H1 (cell line): ENCODE data around the gene MRPL40. TPM values are rescaled to one million over a fixed set of nuclear protein-coding genes. Genes with fewer than 3 reads are reported as not detected.

ENCODE experiments used
- CTCF ChIA-PET: fragments of 300-600 bp; sonication (Branson Sonifier 250); formaldehyde crosslinking; loops from one replicate; lab custom pipeline; 2021; ENCODE audit not compliant: partially characterized antibody; lab: Charles Lee
- POLR2A ChIA-PET: fragments of 300-600 bp; sonication (Branson Sonifier 250); formaldehyde crosslinking; loops from one replicate; lab custom pipeline; 2021; ENCODE audit warnings: inconsistent platforms; ENCODE audit not compliant: partially characterized antibody; lab: Charles Lee
- DNase-seq, 2 experiments: peaks; one replicate each; pipeline versions ENCODE4 v3.0.0 to v3.0.0-alpha.2; 2010 to 2022; ENCODE audit warnings: low spot score in 2 of 2, low read depth in 1 of 2, mixed read lengths in 1 of 2
- FAIRE-seq: peaks from 2 replicates; lab custom pipeline; 2011; peaks lifted over from hg19 to GRCh38; lab: Jason Lieb, UNC
- H2AFZ ChIP-seq: 2 replicates; pipeline ENCODE4 v1.8.1; 2012; ENCODE audit warnings: low read length, inconsistent platforms
- H2AK5ac ChIP-seq: 2 replicates; pipeline ENCODE4 v1.6.1; 2013; ENCODE audit warnings: low read depth, low read length
- H2BK120ac ChIP-seq: replicated peaks from 2 replicates; pipeline ENCODE3; 2013; ENCODE audit warnings: low read depth, low read length, inconsistent platforms
- H2BK12ac ChIP-seq: 2 replicates; pipeline ENCODE4 v1.6.1; 2013; ENCODE audit warnings: low read depth, low read length
- H2BK15ac ChIP-seq: 2 replicates; pipeline ENCODE4 v1.6.1; 2013; ENCODE audit warnings: low read length
- H2BK20ac ChIP-seq: 2 replicates; pipeline ENCODE4 v1.6.1; 2013; ENCODE audit warnings: low read length
- H2BK5ac ChIP-seq: 2 replicates; pipeline ENCODE4 v1.6.1; 2013; ENCODE audit warnings: low read depth, low read length
- H3K14ac ChIP-seq: 2 replicates; pipeline ENCODE4 v1.6.1; 2013; ENCODE audit warnings: inconsistent platforms; ENCODE audit not compliant: insufficient read length
- H3K18ac ChIP-seq: 2 replicates; pipeline ENCODE4 v1.6.1; 2013; ENCODE audit warnings: low read length; ENCODE audit errors: extremely low read depth
- H3K23ac ChIP-seq: 2 replicates; pipeline ENCODE4 v1.6.1; 2013; ENCODE audit warnings: inconsistent platforms; ENCODE audit not compliant: insufficient read length
- H3K23me2 ChIP-seq: 2 replicates; pipeline ENCODE4 v1.6.1; 2013; ENCODE audit warnings: low read depth, low read length
- H3K27ac ChIP-seq: 2 replicates; pipeline ENCODE4 v1.6.1; 2011; ENCODE audit warnings: low read depth, low read length, inconsistent platforms
- H3K27me3 ChIP-seq, 4 experiments: replicated peaks in 1 of 4; 1 replicate in 1 of 4; 2 replicates in 3 of 4; pipeline versions ENCODE4 v1.6.1 to v1.8.1; 2011 to 2013; ENCODE audit warnings: low read length in 3 of 4, mild to moderate bottlenecking in 3 of 4, inconsistent platforms in 2 of 4, mixed read lengths in 2 of 4, moderate library complexity in 1 of 4; ENCODE audit not compliant: control insufficient read depth in 3 of 4, insufficient read depth in 3 of 4; ENCODE audit errors: extremely low read depth in 1 of 4
- H3K36me3 ChIP-seq, 4 experiments: 2 replicates each; pipeline versions ENCODE4 v1.6.1 to v1.8.1; 2011 to 2013; ENCODE audit warnings: mild to moderate bottlenecking in 4 of 4, low read length in 3 of 4, moderate library complexity in 2 of 4, control low read depth in 1 of 4, inconsistent platforms in 1 of 4; ENCODE audit not compliant: insufficient read depth in 4 of 4, control insufficient read depth in 2 of 4
- H3K4ac ChIP-seq: replicated peaks from 2 replicates; pipeline ENCODE3; 2013; ENCODE audit warnings: low read length, low read depth, mixed read lengths, inconsistent platforms; ENCODE audit not compliant: insufficient read length
- H3K4me1 ChIP-seq, 4 experiments: replicated peaks in 1 of 4; 1 replicate in 1 of 4; 2 replicates in 3 of 4; pipeline versions ENCODE4 v1.6.1 to v1.8.1; 2011 to 2013; ENCODE audit warnings: low read length in 3 of 4, inconsistent platforms in 2 of 4, mixed read lengths in 1 of 4; ENCODE audit not compliant: insufficient read depth in 4 of 4, control insufficient read depth in 3 of 4
- H3K4me2 ChIP-seq, 2 experiments: 2 replicates each; pipeline versions ENCODE4 v1.6.1 to v1.8.1; 2011 to 2013; ENCODE audit warnings: low read depth in 2 of 2, low read length in 2 of 2, control low read depth in 1 of 2, inconsistent platforms in 1 of 2, mild to moderate bottlenecking in 1 of 2; ENCODE audit not compliant: insufficient read depth in 1 of 2
- H3K4me3 ChIP-seq, 4 experiments: fragments of 200-600, 300-600 bp in 1 of 4; sonication (generic), shearing (Covaris generic), sonication (Bioruptor Twin) in 1 of 4; 2 replicates each; pipeline versions ENCODE4 v1.5.1 to v1.8.1; 2011 to 2016; ENCODE audit warnings: low read length in 4 of 4, low read depth in 3 of 4, control low read depth in 2 of 4, inconsistent platforms in 2 of 4, mild to moderate bottlenecking in 2 of 4, mixed read lengths in 1 of 4, moderate library complexity in 1 of 4; ENCODE audit not compliant: insufficient read depth in 2 of 4; ENCODE audit errors: extremely low read depth in 1 of 4
- H3K56ac ChIP-seq: replicated peaks from 2 replicates; pipeline ENCODE3; 2013; ENCODE audit warnings: low read depth, mild to moderate bottlenecking, mixed read lengths, low read length, inconsistent platforms; ENCODE audit not compliant: insufficient read length
- H3K79me1 ChIP-seq: 2 replicates; pipeline ENCODE4 v1.6.1; 2013; ENCODE audit warnings: low read depth, low read length, control low read depth
- H3K79me2 ChIP-seq, 2 experiments: 2 replicates each; pipeline versions ENCODE4 v1.6.1 to v1.8.1; 2012 to 2013; ENCODE audit warnings: low read length in 2 of 2, mild to moderate bottlenecking in 2 of 2, inconsistent platforms in 1 of 2; ENCODE audit not compliant: insufficient read depth in 2 of 2, control insufficient read depth in 1 of 2
- H3K9ac ChIP-seq, 4 experiments: replicated peaks in 1 of 4; 1 replicate in 1 of 4; 2 replicates in 3 of 4; pipeline versions ENCODE4 v1.6.1 to v1.8.1; 2011 to 2013; ENCODE audit warnings: low read depth in 3 of 4, low read length in 3 of 4, control low read depth in 2 of 4, mild to moderate bottlenecking in 2 of 4, moderate library complexity in 2 of 4, inconsistent platforms in 1 of 4; ENCODE audit errors: extremely low read depth in 1 of 4
- H3K9me3 ChIP-seq, 2 experiments: 2 replicates each; pipeline versions ENCODE4 v1.6.1 to v1.8.1; 2012 to 2013; ENCODE audit warnings: mild to moderate bottlenecking in 2 of 2, moderate library complexity in 2 of 2, control low read depth in 1 of 2, inconsistent platforms in 1 of 2, low read depth in 1 of 2, low read length in 1 of 2, mixed read lengths in 1 of 2; ENCODE audit not compliant: insufficient read depth in 2 of 2
- H4K20me1 ChIP-seq, 2 experiments: replicated peaks in 1 of 2; 2 replicates each; pipeline versions ENCODE3 to v1.8.1; 2011 to 2013; ENCODE audit warnings: inconsistent platforms in 2 of 2, low read length in 2 of 2, mild to moderate bottlenecking in 1 of 2; ENCODE audit not compliant: insufficient read depth in 2 of 2, control insufficient read depth in 1 of 2
- H4K5ac ChIP-seq: 2 replicates; pipeline ENCODE4 v1.6.1; 2013; ENCODE audit warnings: low read length, low read depth, mixed read lengths, inconsistent platforms; ENCODE audit not compliant: insufficient read length
- H4K8ac ChIP-seq: 2 replicates; pipeline ENCODE4 v1.8.0; 2013; ENCODE audit warnings: mild to moderate bottlenecking, moderate library complexity, low read length, inconsistent platforms; ENCODE audit not compliant: insufficient read depth; ENCODE audit errors: extremely low read depth
- H4K91ac ChIP-seq: replicated peaks from 2 replicates; pipeline ENCODE3; 2013; ENCODE audit warnings: low read length, mixed read lengths, inconsistent platforms; ENCODE audit not compliant: insufficient read length
- BACH1 ChIP-seq: IDR thresholded peaks from 2 replicates; pipeline ENCODE4 v1.6.1; 2012; ENCODE audit warnings: low read length, improper control_type of control experiment
- BCL11A ChIP-seq, 2 experiments: IDR thresholded peaks; one replicate each; pipeline ENCODE4 v1.6.1; 2011; ENCODE audit warnings: low read depth in 2 of 2, low read length in 2 of 2, mild to moderate bottlenecking in 2 of 2
- CTCF ChIP-seq, 3 experiments: IDR thresholded peaks; 1 replicate in 2 of 3; 2 replicates in 1 of 3; pipeline versions ENCODE4 v1.5.1 to v1.6.1; 2011; ENCODE audit warnings: low read length in 3 of 3, mild to moderate bottlenecking in 3 of 3, inconsistent platforms in 2 of 3, low read depth in 1 of 3, moderate library complexity in 1 of 3; ENCODE audit not compliant: insufficient read depth in 1 of 3; ENCODE audit errors: control extremely low read depth in 1 of 3
- E2F6 ChIP-seq: IDR thresholded peaks from 2 replicates; pipeline ENCODE4 v1.6.1; 2012; ENCODE audit warnings: inconsistent platforms
- EP300 ChIP-seq, 2 experiments: IDR thresholded peaks; 1 replicate in 1 of 2; 2 replicates in 1 of 2; pipeline ENCODE4 v1.6.1; 2011 to 2012; ENCODE audit warnings: low read depth in 2 of 2, low read length in 2 of 2, mild to moderate bottlenecking in 2 of 2, borderline replicate concordance in 1 of 2, inconsistent platforms in 1 of 2, moderate library complexity in 1 of 2
- NANOG ChIP-seq: IDR thresholded peaks from 2 replicates; pipeline ENCODE4 v1.6.1; 2011; ENCODE audit warnings: low read length, low read depth, mild to moderate bottlenecking, inconsistent platforms; ENCODE audit not compliant: insufficient read depth, poor library complexity, severe bottlenecking
- SAP30 ChIP-seq: fragments of 300-600 bp; sonication (generic); IDR thresholded peaks from 2 replicates; pipeline ENCODE4 v1.7.1; 2012; ENCODE audit warnings: low read length, moderate library complexity, mild to moderate bottlenecking, inconsistent platforms; ENCODE audit not compliant: insufficient read depth, insufficient replicate concordance
- WGBS, 2 experiments: shearing (Covaris generic) in 1 of 2; methylation state at CpG; one replicate each; pipeline versions ENCODE4 v1.1.6 to v1.1.7; 2013 to 2015; ENCODE audit warnings: low lambda C conversion rate in 2 of 2, mixed read lengths in 2 of 2, inconsistent platforms in 1 of 2, low coverage in 1 of 2, missing lambda C conversion rate in 1 of 2; ENCODE audit not compliant: insufficient replicate concordance in 2 of 2, insufficient coverage in 1 of 2, insufficient read length in 1 of 2; ENCODE audit errors: extremely low coverage in 1 of 2, missing lambda C conversion rate in 1 of 2; 5-methylcytosine and 5-hydroxymethylcytosine counted together
- polyA plus RNA-seq, 7 experiments: library from polyadenylated mRNA; depleted of rRNA in 3 of 7; stranded (reverse) in 5 of 7; unstranded in 2 of 7; fragments of >200 nt in 5 of 7; fragments of 200-250 nt in 2 of 7; gene quantifications; 1 replicate in 5 of 7; 2 replicates in 1 of 7; 4 replicates in 1 of 7; pipeline versions ENCODE4 v1.2.1 to v1.2.3, GENCODE V29; 2011 to 2013; ENCODE audit warnings: missing spikeins in 2 of 7, mixed read lengths in 2 of 7
- total RNA-seq: library from RNA; stranded (reverse); fragmentation: NEBNext Ultra II Directional; extraction: Animal tissue kit (Norgen Biotek cat#: 25700); gene quantifications from 2 replicates; pipeline ENCODE4 v1.2.1, GENCODE V29; 2021

MRPL40 gene
- total and polyA plus RNA-seq, 2 of the 8 experiments (the other 6 are each of a cell fraction or from before 2014, with no cell fraction given): 12.4 to 14.5 TPM

GRCh38 chr22:19446603-19447329, 14.4 kb downstream of the MRPL40 start:
- FAIRE-seq (no peak), DNase-seq (no peak)
- Histone ChIP-seq H2AFZ (no peak overlapping the region), H2BK20ac (no peak overlapping the region), H3K9me3 (no peaks in the 10 kb centered on the region), H3K23me2 (peaks cover 7% of the 10 kb centered on the region; the same call in 1 of the 2 replicates), H3K4me1 (peaks cover 0 to 8% (median 3%) of the 10 kb centered on the region in 4 experiments; a peak in 2 of 7 replicates), H2AK5ac (no peak overlapping the region), H3K4ac (no peak overlapping the region), H3K23ac (no peak overlapping the region), H2BK5ac (peak overlapping the region; percentile 90; the same call in 1 of the 2 replicates), H2BK15ac (no peak overlapping the region), H3K36me3 (peaks cover 4 to 15% (median 8%) of the 10 kb centered on the region in 4 experiments; a peak in 5 of 8 replicates), H3K56ac (no peak overlapping the region), H3K9ac (peak overlapping the region; percentile 70 to 99 (median 91)), H3K79me1 (peaks cover 10% of the 10 kb centered on the region), H4K91ac (no peak overlapping the region), H4K20me1 (peaks cover 23 to 40% of the 10 kb centered on the region in 2 experiments), H4K5ac (no peak overlapping the region), H2BK120ac (no peak overlapping the region), H3K27me3 (no peaks in the 10 kb centered on the region; a peak in 2 of 7 replicates), H3K4me2 (peak overlapping the region; percentile 63 to 82), H3K4me3 (peak overlapping the region; percentile 75 to 96 (median 86)), H3K27ac (peak overlapping the region; percentile 90), H3K14ac (no peak overlapping the region), H3K18ac (peak overlapping the region; percentile 52; the same call in 1 of the 2 replicates), H4K8ac (0 out of 2 replicates have a peak overlapping the region, but pooled peaks have one; percentile 94), H3K79me2 (peaks cover 3 to 37% of the 10 kb centered on the region in 2 experiments; a peak in 3 of 4 replicates), H2BK12ac (no peak overlapping the region)
- CTCF ChIA-PET: interaction anchor here (0.5 to 1.8 kb wide), 3 partner anchors 28 to 183 kb away, joined by 3 to 4 read pairs (median 3); no protein-coding TSS in a partner anchor
- POLR2A ChIA-PET: interaction anchor here (0.9 to 6.7 kb wide), 16 partner anchors 9 to 324 kb away, joined by 3 to 127 read pairs (median 4); partner anchors contain the start of genes CDC45, CLTCL1, DGCR2 and HIRA
- 36% methylated on average over 17 of the region's 22 CpGs; no CpG with 5 or more reads in 1 of the 2 experiments for WGBS, 2 experiments
- no peak for TF ChIP-seq SAP30
- peak; percentile 40 for TF ChIP-seq NANOG
- TF ChIP-seq E2F6: no peak
- no peak for TF ChIP-seq EP300 (IDR thresholded peaks at IDR 0.05; ENCODE audit: borderline replicate concordance in 1 of 2, low read depth in 2 of 2, low read length in 2 of 2)
- no peak for TF ChIP-seq CTCF (IDR thresholded peaks at IDR 0.05; ENCODE audit: control extremely low read depth in 1 of 3, insufficient read depth in 1 of 3, low read depth in 1 of 3, low read length in 3 of 3)
- TF ChIP-seq BCL11A (IDR thresholded peaks at IDR 0.05; ENCODE audit: low read depth in 2 of 2, low read length in 2 of 2): no peak
- no peak for TF ChIP-seq BACH1
